ENCODE results near the gene MKLN1. TPM values are rescaled to one million over a fixed set of nuclear protein-coding genes. Genes with fewer than 3 reads are reported as not detected.

The MKLN1 gene
- total RNA-seq, 1 donor from 2014 or later, result 20.0 TPM

DNA sequence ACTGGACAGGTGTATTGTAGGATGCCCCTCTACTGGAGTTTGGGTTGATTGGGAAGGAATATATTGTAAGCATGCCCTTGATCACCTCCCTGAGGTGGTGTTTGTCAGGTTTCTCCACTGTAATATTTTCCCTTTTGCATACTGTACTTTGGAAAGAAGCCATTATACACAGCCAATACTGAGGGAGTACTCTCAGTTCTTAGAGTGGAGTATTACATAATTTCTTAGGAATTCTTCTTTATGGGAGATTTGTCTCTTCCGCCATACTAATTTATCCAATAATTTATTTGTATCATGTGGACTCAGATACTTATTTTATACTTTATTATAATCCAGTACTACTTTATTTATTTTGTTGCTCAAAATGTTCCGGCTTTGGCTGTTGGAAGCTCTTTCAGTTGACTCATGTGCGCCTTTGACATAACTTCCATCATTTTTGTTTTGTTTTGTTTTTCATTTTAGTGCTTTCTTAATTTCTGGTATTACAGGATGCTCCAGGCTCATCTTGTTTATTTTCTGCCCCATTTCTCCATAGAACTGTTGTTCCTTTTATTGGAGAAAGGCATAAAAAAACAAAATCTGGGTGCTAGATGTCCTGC lies 29.7 kb downstream of the MKLN1 start:
- TF ChIP-seq, protein P1, sequence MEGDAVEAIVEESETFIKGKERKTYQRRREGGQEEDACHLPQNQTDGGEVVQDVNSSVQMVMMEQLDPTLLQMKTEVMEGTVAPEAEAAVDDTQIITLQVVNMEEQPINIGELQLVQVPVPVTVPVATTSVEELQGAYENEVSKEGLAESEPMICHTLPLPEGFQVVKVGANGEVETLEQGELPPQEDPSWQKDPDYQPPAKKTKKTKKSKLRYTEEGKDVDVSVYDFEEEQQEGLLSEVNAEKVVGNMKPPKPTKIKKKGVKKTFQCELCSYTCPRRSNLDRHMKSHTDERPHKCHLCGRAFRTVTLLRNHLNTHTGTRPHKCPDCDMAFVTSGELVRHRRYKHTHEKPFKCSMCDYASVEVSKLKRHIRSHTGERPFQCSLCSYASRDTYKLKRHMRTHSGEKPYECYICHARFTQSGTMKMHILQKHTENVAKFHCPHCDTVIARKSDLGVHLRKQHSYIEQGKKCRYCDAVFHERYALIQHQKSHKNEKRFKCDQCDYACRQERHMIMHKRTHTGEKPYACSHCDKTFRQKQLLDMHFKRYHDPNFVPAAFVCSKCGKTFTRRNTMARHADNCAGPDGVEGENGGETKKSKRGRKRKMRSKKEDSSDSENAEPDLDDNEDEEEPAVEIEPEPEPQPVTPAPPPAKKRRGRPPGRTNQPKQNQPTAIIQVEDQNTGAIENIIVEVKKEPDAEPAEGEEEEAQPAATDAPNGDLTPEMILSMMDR (IDR thresholded peaks at IDR 0.05; ENCODE audit: insufficient read depth, low read length, severe bottlenecking), result no peak
- no peak overlapping the region for H3K4me3 ChIP-seq (ENCODE audit: low read depth, low read length)
- H3K36me3 ChIP-seq (ENCODE audit: control insufficient read depth, insufficient read depth, low read length), result no peaks in the 10 kb centered on the region
- H3K27me3 ChIP-seq (ENCODE audit: control insufficient read depth, insufficient read depth, low read length), result no peaks in the 10 kb centered on the region
- DNase-seq (ENCODE audit: low read depth), result no peak
- no peak for FAIRE-seq

DNA sequence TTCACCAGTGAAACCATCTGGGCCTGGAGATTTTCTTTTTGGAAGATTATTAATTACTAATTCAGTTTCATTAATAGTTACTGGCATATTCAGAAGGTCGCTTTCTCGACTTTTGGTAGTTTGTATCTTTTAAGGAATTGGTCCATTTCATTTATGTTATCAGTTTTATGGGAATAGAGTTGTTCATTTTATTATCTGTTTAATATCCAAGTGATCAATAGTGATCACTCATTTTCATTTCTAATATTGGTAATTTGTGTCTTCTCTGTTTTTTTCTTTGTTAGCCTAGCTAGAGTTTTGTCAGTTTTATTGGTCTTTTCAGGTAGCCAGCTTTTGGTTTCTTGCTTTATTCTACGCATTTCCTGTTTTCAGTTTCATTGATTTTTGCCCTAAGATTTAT lies 31.0 kb downstream of the MKLN1 start:
- Histone ChIP-seq H3K27me3 (ENCODE audit: control insufficient read depth, insufficient read depth, low read length) (no peaks in the 10 kb centered on the region), H3K4me3 (ENCODE audit: low read depth, low read length) (no peak overlapping the region), H3K36me3 (ENCODE audit: control insufficient read depth, insufficient read depth, low read length) (no peaks in the 10 kb centered on the region)
- TF ChIP-seq, protein P1 (IDR thresholded peaks at IDR 0.05; ENCODE audit: insufficient read depth, low read length, severe bottlenecking), result no peak
- FAIRE-seq, result no peak
- DNase-seq (ENCODE audit: low read depth), result no peak

DNA sequence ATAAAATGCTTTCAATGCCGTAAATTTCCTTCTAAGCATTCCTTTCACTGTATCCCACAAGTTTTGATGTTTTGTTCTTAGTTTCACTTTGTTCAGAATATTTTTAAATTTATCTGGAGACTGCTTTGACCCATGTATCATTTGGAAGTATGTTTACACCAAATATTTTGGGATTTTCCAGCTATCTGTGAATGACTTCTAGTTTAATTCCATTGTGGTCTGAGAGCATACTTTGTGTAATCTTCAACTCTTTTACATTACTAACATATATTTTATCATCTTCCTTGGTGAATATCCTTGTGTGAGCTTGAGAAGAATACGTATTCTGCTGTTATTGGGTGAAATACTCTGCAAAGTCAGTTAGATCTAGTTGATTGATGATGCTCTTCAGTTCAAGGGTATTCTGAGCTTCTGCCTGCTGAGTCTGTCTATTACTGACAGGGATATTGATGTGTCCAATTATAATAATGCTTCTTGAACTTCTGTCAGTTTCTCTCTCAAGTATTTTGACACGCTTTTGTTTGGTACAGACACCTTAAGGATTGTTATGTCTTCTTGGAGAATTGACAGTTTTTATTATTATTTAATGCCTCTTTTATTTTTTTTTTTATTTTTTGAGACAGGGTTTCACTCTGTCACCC lies 31.6 kb downstream of the MKLN1 start:
- Histone ChIP-seq H3K4me3 (ENCODE audit: low read depth, low read length) (no peak overlapping the region), H3K27me3 (ENCODE audit: control insufficient read depth, insufficient read depth, low read length) (no peaks in the 10 kb centered on the region), H3K36me3 (ENCODE audit: control insufficient read depth, insufficient read depth, low read length) (no peaks in the 10 kb centered on the region)
- FAIRE-seq (no peak), DNase-seq (ENCODE audit: low read depth) (no peak)
- TF ChIP-seq, protein P1 (IDR thresholded peaks at IDR 0.05; ENCODE audit: insufficient read depth, low read length, severe bottlenecking), result no peak

DNA sequence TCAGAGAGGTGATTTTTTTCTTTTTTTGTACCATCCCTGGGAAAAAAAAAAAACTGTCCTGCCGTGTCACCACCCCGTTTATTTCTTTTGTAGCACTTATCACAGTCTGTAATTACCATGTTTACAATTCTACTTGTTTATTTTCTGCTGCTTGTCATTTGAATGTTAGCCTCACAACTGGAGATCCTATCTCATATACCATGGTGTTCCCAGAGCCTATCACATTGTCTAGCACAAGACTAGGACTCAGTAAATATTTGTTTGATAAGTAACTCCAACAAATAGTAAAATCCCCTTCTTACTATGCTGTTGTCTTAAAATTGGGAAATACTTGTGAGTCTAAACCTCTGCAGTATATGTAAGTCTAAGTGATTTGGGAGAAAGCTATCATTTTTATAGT lies 36.0 kb downstream of the MKLN1 start:
- Histone ChIP-seq H3K36me3 (ENCODE audit: control insufficient read depth, insufficient read depth, low read length) (no peaks in the 10 kb centered on the region), H3K27me3 (ENCODE audit: control insufficient read depth, insufficient read depth, low read length) (no peaks in the 10 kb centered on the region), H3K4me3 (ENCODE audit: low read depth, low read length) (no peak overlapping the region)
- FAIRE-seq (no peak), DNase-seq (ENCODE audit: low read depth) (no peak)
- TF ChIP-seq, protein P1 (IDR thresholded peaks at IDR 0.05; ENCODE audit: insufficient read depth, low read length, severe bottlenecking), result no peak

DNA sequence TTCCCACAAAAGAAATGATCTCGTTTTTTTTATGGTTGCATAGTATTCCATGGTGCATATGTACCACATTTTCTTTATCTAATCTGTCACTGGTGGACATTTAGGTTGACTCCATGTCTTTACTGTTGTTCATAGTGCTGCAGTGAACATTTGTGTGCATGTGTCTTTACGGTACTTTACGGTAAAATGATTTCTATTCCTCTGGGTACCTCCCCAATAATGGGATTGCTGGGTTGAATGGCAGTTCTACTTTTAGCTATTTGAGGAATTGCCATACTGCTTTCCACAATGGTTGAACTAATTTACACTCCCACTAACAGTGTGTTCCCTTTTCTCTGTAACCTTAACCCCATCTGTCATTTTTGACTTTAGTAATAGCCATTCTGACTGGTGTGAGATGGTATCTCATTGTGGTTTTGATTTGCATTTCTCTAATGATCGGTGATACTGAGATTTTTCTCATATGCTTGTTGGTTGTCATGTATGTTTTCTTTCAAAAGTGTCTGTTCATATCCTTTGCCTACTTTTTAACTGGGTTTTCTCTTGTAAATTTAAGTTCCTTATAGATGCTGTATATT lies 37.2 kb downstream of the MKLN1 start:
- no peak for FAIRE-seq
- Histone ChIP-seq H3K36me3 (ENCODE audit: control insufficient read depth, insufficient read depth, low read length) (no peaks in the 10 kb centered on the region), H3K27me3 (ENCODE audit: control insufficient read depth, insufficient read depth, low read length) (no peaks in the 10 kb centered on the region), H3K4me3 (ENCODE audit: low read depth, low read length) (no peak overlapping the region)
- TF ChIP-seq, protein P1 (IDR thresholded peaks at IDR 0.05; ENCODE audit: insufficient read depth, low read length, severe bottlenecking), result no peak
- no peak for DNase-seq (ENCODE audit: low read depth)

Data from bronchial epithelial cell (primary cell).